ENCODE data around the gene GDPD3. TPM values are rescaled to one million over a fixed set of nuclear protein-coding genes. Genes with fewer than 3 reads are reported as not detected.

GDPD3 gene
- total and polyA plus RNA-seq, 2 of the 13 experiments (the other 11 are each of a cell fraction or from before 2014, with no cell fraction given), result 18.7 to 20.6 TPM

- TF ChIP-seq CSRNP1 (CRISPR knock-in tag; IDR thresholded peaks at IDR 0.05) (no peak; the same call in 1 of the 2 replicates), EZH2 (conservative IDR thresholded peaks at IDR 0.05; ENCODE audit: low read depth, low read length) (no peak), ZNF567 (CRISPR knock-in tag; IDR thresholded peaks at IDR 0.05; ENCODE audit: borderline replicate concordance) (no peak), THAP11 (CRISPR knock-in tag; IDR thresholded peaks at IDR 0.05) (no peak; the same call in 1 of the 2 replicates), TRAFD1 (CRISPR knock-in tag; IDR thresholded peaks at IDR 0.05; ENCODE audit: borderline replicate concordance) (0 out of 2 replicates have a peak, but pooled peaks have one; percentile 88), THAP8 (CRISPR knock-in tag; IDR thresholded peaks at IDR 0.05; ENCODE audit: borderline replicate concordance) (no peak), ZNF562 (CRISPR knock-in tag; IDR thresholded peaks at IDR 0.05; ENCODE audit: borderline replicate concordance) (no peak), ZNF547 (CRISPR knock-in tag; IDR thresholded peaks at IDR 0.05) (no peak; the same call in 1 of the 2 replicates), ZNF800 (CRISPR knock-in tag; IDR thresholded peaks at IDR 0.05) (peak; percentile 72; the same call in 1 of the 2 replicates), ZSCAN30 (CRISPR knock-in tag; IDR thresholded peaks at IDR 0.05) (no peak), ZNF230 (CRISPR knock-in tag; IDR thresholded peaks at IDR 0.05) (peak; percentile 93; the same call in 1 of the 2 replicates), YEATS4 (CRISPR knock-in tag; IDR thresholded peaks at IDR 0.05; ENCODE audit: borderline replicate concordance) (peak; percentile 84), ZFP1 (CRISPR knock-in tag; IDR thresholded peaks at IDR 0.05) (peak; percentile 27; the same call in 1 of the 2 replicates), ZNF350 (CRISPR knock-in tag; IDR thresholded peaks at IDR 0.05; ENCODE audit: borderline replicate concordance, low read depth) (peak; percentile 83), ETV5 (CRISPR knock-in tag; IDR thresholded peaks at IDR 0.05; ENCODE audit: borderline replicate concordance) (peak; percentile 79), ZNF224 (CRISPR knock-in tag; IDR thresholded peaks at IDR 0.05) (0 out of 2 replicates have a peak, but pooled peaks have one; percentile 23), ZSCAN31 (CRISPR knock-in tag; IDR thresholded peaks at IDR 0.05; ENCODE audit: low read depth) (no peak), MYPOP (CRISPR knock-in tag; IDR thresholded peaks at IDR 0.05) (no peak), E2F1 (CRISPR knock-in tag; IDR thresholded peaks at IDR 0.05) (peak; percentile 74; the same call in 1 of the 2 replicates), RORA (CRISPR knock-in tag; IDR thresholded peaks at IDR 0.05) (0 out of 2 replicates have a peak, but pooled peaks have one; percentile 50), ZNF343 (CRISPR knock-in tag; IDR thresholded peaks at IDR 0.05) (peak; percentile 82; the same call in 1 of the 2 replicates)
These were observed 20.8 kb downstream of the GDPD3 start (continued) for GRCh38 chr16:30092373-30093010.

All from HepG2 (cell line).